Spleen (tissue), 11 donors: ENCODE measurements around the gene ABCC5. TPM values are rescaled to one million over a fixed set of nuclear protein-coding genes. Genes with fewer than 3 reads are reported as not detected.
A peak's percentile ranks its signal among the peaks of the same experiment; 100 is the strongest.
"Not testable (repeated sequence)": the region's sequence is repeated elsewhere in the genome, so short reads cannot be mapped to it uniquely, and the experiment has no call there.

ENCODE experiments used
- DNase-seq: peaks from one replicate; pipeline ENCODE4 v3.0.0-alpha.2; 2020
- H3K27ac ChIP-seq, 8 donors: fragments of 200-600 bp; sonication (generic) in 7 of 8; 1 replicate in 4 of 8; 2 replicates in 4 of 8; pipeline versions ENCODE4 v1.5.0 to v1.8.0; 2016 to 2021; ENCODE audit warnings: inconsistent platforms in 4 of 8, mild to moderate bottlenecking in 4 of 8, moderate library complexity in 1 of 8
- H3K27me3 ChIP-seq, 7 donors: fragments of 200-600 bp; sonication (generic) in 6 of 7; replicated peaks in 1 of 7; 1 replicate in 4 of 7; 2 replicates in 3 of 7; pipeline versions ENCODE4 v1.5.0 to v1.8.0; 2016 to 2021; ENCODE audit warnings: inconsistent platforms in 3 of 7, mild to moderate bottlenecking in 1 of 7
- H3K36me3 ChIP-seq, 6 donors: fragments of 200-600 bp; sonication (generic) in 5 of 6; 1 replicate in 4 of 6; 2 replicates in 2 of 6; pipeline versions ENCODE4 v1.5.0 to v1.8.0; 2016 to 2021; ENCODE audit warnings: inconsistent platforms in 2 of 6
- H3K4me1 ChIP-seq, 6 donors: fragments of 200-600 bp; sonication (generic) in 5 of 6; 1 replicate in 3 of 6; 2 replicates in 3 of 6; pipeline versions ENCODE4 v1.5.0 to v1.8.0; 2016 to 2021; ENCODE audit warnings: inconsistent platforms in 3 of 6
- H3K4me3 ChIP-seq, 8 donors: fragments of 200-600 bp; sonication (generic) in 7 of 8; 1 replicate in 4 of 8; 2 replicates in 4 of 8; pipeline versions ENCODE4 v1.5.0 to v1.8.0; 2016 to 2021; ENCODE audit warnings: inconsistent platforms in 4 of 8, mild to moderate bottlenecking in 4 of 8, moderate library complexity in 2 of 8
- H3K9me3 ChIP-seq, 8 donors: fragments of 200-600 bp; sonication (generic) in 7 of 8; 1 replicate in 4 of 8; 2 replicates in 4 of 8; pipeline versions ENCODE4 v1.5.0 to v1.8.0; 2016 to 2021; ENCODE audit warnings: inconsistent platforms in 4 of 8
- POLR2A ChIP-seq, 3 donors: fragments of 450-650 bp; IDR thresholded peaks; one replicate each; pipeline ENCODE4 v1.5.1; 2017; ENCODE audit warnings: antibody characterized with exemption in 3 of 3, mild to moderate bottlenecking in 1 of 3
- POLR2AphosphoS5 ChIP-seq, 3 donors: sonication (generic); formaldehyde crosslinking; IDR thresholded peaks; one replicate each; pipeline ENCODE4 v1.5.1; 2017; ENCODE audit warnings: antibody characterized with exemption in 3 of 3
- WGBS, 5 donors: extraction: QIAGEN DNeasy Blood & Tissue Kit in 3 of 5; methylation state at CpG; one replicate each; pipeline versions ENCODE4 v1.1.5 to v1.1.7; 2013 to 2018; 5-methylcytosine and 5-hydroxymethylcytosine counted together
- intact Hi-C: fragments of 100-400 bp; cut with DNase I; formaldehyde crosslinking; loops from one replicate; pipeline ENCODE4 v1.15.0; 2023; ENCODE audit warnings: low total_unique reads
- polyA plus RNA-seq, 3 donors: library from polyadenylated mRNA; stranded (reverse); fragments of 200-250 nt; gene quantifications; one replicate each; pipeline ENCODE4 v1.2.1, GENCODE V29; 2013
- total RNA-seq, 7 donors: library from RNA; depleted of rRNA in 3 of 7; stranded (reverse); fragments of >200 nt in 3 of 7; fragmentation: NEBNext Ultra II Directional in 4 of 7; extraction: Animal tissue kit (Norgen Biotek cat#: 25700) in 4 of 7; gene quantifications; one replicate each; pipeline versions ENCODE4 v1.1.0 to v1.2.1, GENCODE V29; 2016 to 2021
- TF ChIP-seq, protein P1 (sequence below), 11 experiments: fragments of 200-600 bp in 7 of 11; fragments of 450-650 bp in 4 of 11; sonication (generic) in 4 of 11; IDR thresholded peaks in 8 of 11; conservative IDR thresholded peaks in 3 of 11; 1 replicate in 7 of 11; 2 replicates in 4 of 11; pipeline versions ENCODE4 v1.4.0 to v1.8.0; 2016 to 2021; ENCODE audit warnings: antibody characterized with exemption in 11 of 11, inconsistent platforms in 4 of 11, mild to moderate bottlenecking in 1 of 11
- donor health status: healthy with polysubstance abuse.
- donor health status: DM: no; HTN: no; CAD: no; lungs with moderate emphysema.
- donor health status: DM: no; HTN: no; CAD: no.
- donor health status: Bipolar disorder and iron deficiency.
- donor health status: healthy.
- donor health status: DM: no; HTN: no; CAD: no.
- donor health status: DM: yes; HTN: yes; CAD: no.

Gene ABCC5
- total and polyA plus RNA-seq, 10 donors: 19.6 to 112 (median 59.9) TPM

DNA sequence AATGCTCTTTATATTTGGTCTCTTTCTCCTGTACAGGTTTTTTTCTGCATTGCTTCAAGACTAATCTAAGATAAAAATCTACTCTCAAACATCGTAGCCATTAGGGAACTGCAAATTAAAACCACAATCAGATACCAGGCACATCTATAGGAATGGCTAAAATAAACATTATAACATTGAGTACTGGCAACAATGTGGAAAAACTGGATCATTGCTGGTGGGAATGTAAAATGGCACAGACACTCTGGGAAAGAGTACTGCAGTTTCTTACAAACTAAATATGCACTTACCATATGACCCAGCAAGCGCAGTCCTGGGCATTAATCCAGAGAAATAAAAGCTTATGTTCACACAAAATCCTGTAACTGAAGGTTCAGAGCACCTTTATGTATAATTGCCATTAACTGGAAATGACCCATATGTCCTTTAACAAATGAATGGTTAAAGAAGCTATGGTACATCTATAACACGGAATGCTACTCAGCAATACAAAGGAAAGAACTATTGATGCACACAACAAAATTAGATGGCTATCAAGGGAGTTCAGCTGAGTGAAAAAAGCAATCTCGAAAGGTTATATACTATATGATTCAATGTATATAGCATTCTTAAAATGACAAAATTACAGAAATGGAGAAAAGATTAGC lies 6.3 kb downstream of the ABCC5 start:
- H3K9me3 ChIP-seq: no peaks in the 10 kb centered on the region
- peaks cover 0 to 62% (median 18%) of the 10 kb centered on the region in 6 donors for H3K36me3 ChIP-seq
- H3K4me3 ChIP-seq: no peak overlapping the region
- WGBS, 5 donors: 49 to 93% (median 59%) methylated on average over 4 of the region's 4 CpGs
- H3K27ac ChIP-seq: no peak overlapping the region
- no peak for TF ChIP-seq POLR2AphosphoS5 (IDR thresholded peaks at IDR 0.05)
- no peak for TF ChIP-seq POLR2A (IDR thresholded peaks at IDR 0.05)
- TF ChIP-seq, protein P1, sequence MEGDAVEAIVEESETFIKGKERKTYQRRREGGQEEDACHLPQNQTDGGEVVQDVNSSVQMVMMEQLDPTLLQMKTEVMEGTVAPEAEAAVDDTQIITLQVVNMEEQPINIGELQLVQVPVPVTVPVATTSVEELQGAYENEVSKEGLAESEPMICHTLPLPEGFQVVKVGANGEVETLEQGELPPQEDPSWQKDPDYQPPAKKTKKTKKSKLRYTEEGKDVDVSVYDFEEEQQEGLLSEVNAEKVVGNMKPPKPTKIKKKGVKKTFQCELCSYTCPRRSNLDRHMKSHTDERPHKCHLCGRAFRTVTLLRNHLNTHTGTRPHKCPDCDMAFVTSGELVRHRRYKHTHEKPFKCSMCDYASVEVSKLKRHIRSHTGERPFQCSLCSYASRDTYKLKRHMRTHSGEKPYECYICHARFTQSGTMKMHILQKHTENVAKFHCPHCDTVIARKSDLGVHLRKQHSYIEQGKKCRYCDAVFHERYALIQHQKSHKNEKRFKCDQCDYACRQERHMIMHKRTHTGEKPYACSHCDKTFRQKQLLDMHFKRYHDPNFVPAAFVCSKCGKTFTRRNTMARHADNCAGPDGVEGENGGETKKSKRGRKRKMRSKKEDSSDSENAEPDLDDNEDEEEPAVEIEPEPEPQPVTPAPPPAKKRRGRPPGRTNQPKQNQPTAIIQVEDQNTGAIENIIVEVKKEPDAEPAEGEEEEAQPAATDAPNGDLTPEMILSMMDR (IDR thresholded peaks at IDR 0.05 in 8 of 11, conservative IDR thresholded peaks at IDR 0.05 in 3 of 11): no peak
- no peak for DNase-seq
- intact Hi-C loops: no loop called here
- no peaks in the 10 kb centered on the region for H3K27me3 ChIP-seq
- peaks cover 0 to 42% (median 25%) of the 10 kb centered on the region in 6 donors for H3K4me1 ChIP-seq

DNA sequence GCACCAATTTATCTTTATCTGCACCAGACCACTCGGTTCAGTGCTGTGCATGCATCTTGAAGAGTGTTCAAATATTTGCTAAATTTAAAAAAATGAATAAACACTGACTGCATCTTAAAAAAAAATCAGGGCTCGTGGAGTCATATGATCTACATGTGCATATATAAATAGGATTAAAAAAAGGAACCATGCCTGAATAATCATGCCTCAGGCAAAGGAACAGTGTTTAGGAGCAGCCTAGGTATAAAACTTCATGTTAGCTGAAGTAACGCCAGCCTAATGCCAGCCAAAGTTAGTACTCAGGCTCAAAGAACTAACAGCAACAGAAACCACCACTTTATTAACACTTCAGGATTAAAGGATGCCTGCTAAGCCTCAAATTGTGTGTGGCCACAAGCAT lies 9.5 kb downstream of the ABCC5 start:
- Histone ChIP-seq H3K4me1 (peaks cover 0 to 46% (median 36%) of the 10 kb centered on the region in 6 donors), H3K27me3 (no peaks in the 10 kb centered on the region), H3K4me3 (no peak overlapping the region), H3K27ac (peak overlapping the region in 4 of 8 donors; percentile 40 to 64 (median 46)), H3K36me3 (peaks cover 0 to 55% (median 8%) of the 10 kb centered on the region in 6 donors), H3K9me3 (no peaks in the 10 kb centered on the region)
- 38 to 68% (median 43%) methylated on average over 3 of the region's 3 CpGs for whole genome bisulfite sequencing, 5 donors
- no peak for DNase-seq
- intact Hi-C loops: no loop called here
- TF ChIP-seq POLR2AphosphoS5 (IDR thresholded peaks at IDR 0.05): no peak
- TF ChIP-seq POLR2A (IDR thresholded peaks at IDR 0.05): no peak
- TF ChIP-seq, protein P1 (IDR thresholded peaks at IDR 0.05 in 8 of 11, conservative IDR thresholded peaks at IDR 0.05 in 3 of 11): no peak

DNA sequence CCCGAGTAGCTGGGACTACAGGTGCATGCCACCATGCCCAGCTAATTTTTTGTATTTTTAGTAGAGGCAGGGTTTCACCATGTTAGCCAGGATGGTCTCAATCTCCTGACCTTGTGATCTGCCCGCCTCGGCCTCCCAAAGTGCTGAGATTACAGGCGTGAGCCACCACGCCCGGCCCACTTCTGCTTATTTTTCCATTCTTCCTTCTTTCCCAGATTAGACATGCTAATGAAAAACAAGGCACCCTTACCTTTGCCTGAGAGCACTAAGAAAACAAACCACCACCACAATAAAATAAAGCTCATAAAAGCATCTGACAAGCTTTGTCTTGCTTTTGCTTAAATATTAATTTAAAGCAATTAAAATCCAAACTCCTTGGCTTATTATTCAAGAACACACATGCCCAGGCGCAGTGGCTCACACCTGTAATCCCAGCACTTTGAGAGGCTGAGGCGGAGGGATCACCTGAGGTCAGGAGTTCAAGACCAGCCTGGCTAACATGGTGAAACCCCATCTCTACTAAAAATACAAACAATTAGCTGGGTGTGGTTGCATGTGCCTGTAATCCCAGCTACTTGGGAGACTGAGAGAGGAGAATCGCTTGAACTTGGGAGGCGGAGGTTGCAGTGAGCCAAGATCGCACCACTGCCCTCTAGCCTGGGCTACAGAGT lies 10.4 kb downstream of the ABCC5 start:
- Histone ChIP-seq H3K36me3 (peaks cover 0 to 54% (median 7%) of the 10 kb centered on the region in 6 donors), H3K27ac (peak overlapping the region in 4 of 8 donors; percentile 40 to 64 (median 46)), H3K4me1 (peaks cover 0 to 46% (median 36%) of the 10 kb centered on the region in 6 donors)
- DNase-seq, intact Hi-C loops, H3K27me3 ChIP-seq, H3K9me3 ChIP-seq, H3K4me3 ChIP-seq: not testable (repeated sequence)
- whole genome bisulfite sequencing, 5 donors: 79 to 88% (median 86%) methylated on average over 11 of the region's 11 CpGs

DNA sequence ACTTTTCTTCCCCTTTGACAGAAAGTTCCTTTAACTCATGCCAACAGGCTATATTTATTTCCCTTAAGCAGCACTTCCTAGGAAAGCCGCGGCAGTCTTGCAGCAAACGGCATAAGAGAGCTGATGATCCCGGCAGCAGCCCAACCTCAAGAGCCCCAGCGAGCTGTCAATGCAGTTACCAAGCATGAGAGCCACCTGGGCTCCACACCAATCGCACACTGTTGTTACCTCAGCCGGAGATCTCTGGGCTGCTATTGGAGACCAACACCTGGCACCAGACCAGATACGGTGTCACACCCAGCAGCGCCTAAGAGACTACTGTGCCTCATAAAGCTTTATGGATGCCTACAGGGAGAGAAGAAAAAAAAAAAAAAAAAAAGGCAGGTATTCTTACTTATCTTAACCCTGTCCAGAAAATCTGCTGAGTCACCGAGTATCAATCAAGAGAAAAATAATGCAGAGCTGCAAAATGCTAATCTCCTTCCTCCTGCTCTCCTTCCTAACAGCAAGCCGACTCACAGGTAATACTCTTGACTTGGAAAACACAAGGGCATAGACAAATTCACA lies 11.7 kb downstream of the ABCC5 start:
- intact Hi-C loops: no loop called here
- Histone ChIP-seq H3K9me3 (no peaks in the 10 kb centered on the region), H3K4me3 (peak overlapping the region in 5 of 8 donors; percentile 4 to 50 (median 16)), H3K27ac (peak overlapping the region in 6 of 8 donors; percentile 11 to 65 (median 52)), H3K4me1 (peaks cover 0 to 46% (median 36%) of the 10 kb centered on the region in 6 donors), H3K36me3 (peaks cover 0 to 44% (median 2%) of the 10 kb centered on the region in 6 donors), H3K27me3 (no peaks in the 10 kb centered on the region)
- TF ChIP-seq, protein P1 (IDR thresholded peaks at IDR 0.05 in 8 of 11, conservative IDR thresholded peaks at IDR 0.05 in 3 of 11): no peak
- TF ChIP-seq POLR2AphosphoS5 (IDR thresholded peaks at IDR 0.05): peak in 1 of 3 donors; percentile 61
- DNase-seq: peak; percentile 82
- 10 to 30% (median 18%) methylated on average over 11 of the region's 11 CpGs for WGBS, 5 donors
